ENCODE measurements around the gene NFE2L3. TPM values are rescaled to one million over a fixed set of nuclear protein-coding genes. Genes with fewer than 3 reads are reported as not detected.
A peak's percentile ranks its signal among the peaks of the same experiment; 100 is the strongest.

NFE2L3 gene
- total RNA-seq, 2 experiments from 2014 or later: 21.5 to 24.0 TPM

DNA sequence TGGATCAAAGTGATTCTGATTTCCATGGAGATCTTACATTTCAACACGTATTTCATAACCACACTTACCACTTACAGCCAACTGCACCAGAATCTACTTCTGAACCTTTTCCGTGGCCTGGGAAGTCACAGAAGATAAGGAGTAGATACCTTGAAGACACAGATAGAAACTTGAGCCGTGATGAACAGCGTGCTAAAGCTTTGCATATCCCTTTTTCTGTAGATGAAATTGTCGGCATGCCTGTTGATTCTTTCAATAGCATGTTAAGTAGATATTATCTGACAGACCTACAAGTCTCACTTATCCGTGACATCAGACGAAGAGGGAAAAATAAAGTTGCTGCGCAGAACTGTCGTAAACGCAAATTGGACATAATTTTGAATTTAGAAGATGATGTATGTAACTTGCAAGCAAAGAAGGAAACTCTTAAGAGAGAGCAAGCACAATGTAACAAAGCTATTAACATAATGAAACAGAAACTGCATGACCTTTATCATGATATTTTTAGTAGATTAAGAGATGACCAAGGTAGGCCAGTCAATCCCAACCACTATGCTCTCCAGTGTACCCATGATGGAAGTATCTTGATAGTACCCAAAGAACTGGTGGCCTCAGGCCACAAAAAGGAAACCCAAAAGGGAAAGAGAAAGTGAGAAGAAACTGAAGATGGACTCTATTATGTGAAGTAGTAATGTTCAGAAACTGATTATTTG, 33.3 kb downstream of the NFE2L3 start:
- Mint-ChIP-seq H3K36me3 (ENCODE audit: low read depth) (peaks cover 65% of the 10 kb centered on the region), H3K9me3 (no peaks in the 10 kb centered on the region), H3K27ac (peak overlapping the region; percentile 70), H3K27me3 (no peaks in the 10 kb centered on the region), H3K4me3 (no peak overlapping the region), H3K4me1 (peaks cover 60% of the 10 kb centered on the region)
- no peak for DNase-seq
- CTCF ChIA-PET: interaction anchor here (0.8 to 1.5 kb wide), 3 partner anchors 94 to 293 kb away, joined by 3 to 4 read pairs (median 3); no protein-coding TSS in a partner anchor
- POLR2A ChIA-PET: interaction anchor here (0.8 to 5.9 kb wide), 5 partner anchors 14 to 33 kb away, joined by 3 to 217 read pairs (median 6); partner anchors contain the start of genes CBX3, HNRNPA2B1 and NFE2L3

DNA sequence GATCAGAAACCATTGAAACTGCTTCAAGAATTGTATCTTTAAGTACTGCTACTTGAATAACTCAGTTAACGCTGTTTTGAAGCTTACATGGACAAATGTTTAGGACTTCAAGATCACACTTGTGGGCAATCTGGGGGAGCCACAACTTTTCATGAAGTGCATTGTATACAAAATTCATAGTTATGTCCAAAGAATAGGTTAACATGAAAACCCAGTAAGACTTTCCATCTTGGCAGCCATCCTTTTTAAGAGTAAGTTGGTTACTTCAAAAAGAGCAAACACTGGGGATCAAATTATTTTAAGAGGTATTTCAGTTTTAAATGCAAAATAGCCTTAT, 33.8 kb downstream of the NFE2L3 start:
- Mint-ChIP-seq H3K27ac (peak overlapping the region; percentile 70), H3K4me1 (peaks cover 66% of the 10 kb centered on the region), H3K27me3 (no peaks in the 10 kb centered on the region), H3K9me3 (no peaks in the 10 kb centered on the region), H3K4me3 (no peak overlapping the region), H3K36me3 (ENCODE audit: low read depth) (peaks cover 70% of the 10 kb centered on the region)
- no peak for DNase-seq
- ChIA-PET CTCF (interaction anchor here (1.3 to 1.5 kb wide), 2 partner anchors 95 to 107 kb away, joined by 3 read pairs; no protein-coding TSS in a partner anchor), POLR2A (interaction anchor here (0.8 to 5.9 kb wide), 5 partner anchors 13 to 34 kb away, joined by 3 to 217 read pairs (median 6); partner anchors contain the start of genes CBX3, HNRNPA2B1 and NFE2L3)

DNA sequence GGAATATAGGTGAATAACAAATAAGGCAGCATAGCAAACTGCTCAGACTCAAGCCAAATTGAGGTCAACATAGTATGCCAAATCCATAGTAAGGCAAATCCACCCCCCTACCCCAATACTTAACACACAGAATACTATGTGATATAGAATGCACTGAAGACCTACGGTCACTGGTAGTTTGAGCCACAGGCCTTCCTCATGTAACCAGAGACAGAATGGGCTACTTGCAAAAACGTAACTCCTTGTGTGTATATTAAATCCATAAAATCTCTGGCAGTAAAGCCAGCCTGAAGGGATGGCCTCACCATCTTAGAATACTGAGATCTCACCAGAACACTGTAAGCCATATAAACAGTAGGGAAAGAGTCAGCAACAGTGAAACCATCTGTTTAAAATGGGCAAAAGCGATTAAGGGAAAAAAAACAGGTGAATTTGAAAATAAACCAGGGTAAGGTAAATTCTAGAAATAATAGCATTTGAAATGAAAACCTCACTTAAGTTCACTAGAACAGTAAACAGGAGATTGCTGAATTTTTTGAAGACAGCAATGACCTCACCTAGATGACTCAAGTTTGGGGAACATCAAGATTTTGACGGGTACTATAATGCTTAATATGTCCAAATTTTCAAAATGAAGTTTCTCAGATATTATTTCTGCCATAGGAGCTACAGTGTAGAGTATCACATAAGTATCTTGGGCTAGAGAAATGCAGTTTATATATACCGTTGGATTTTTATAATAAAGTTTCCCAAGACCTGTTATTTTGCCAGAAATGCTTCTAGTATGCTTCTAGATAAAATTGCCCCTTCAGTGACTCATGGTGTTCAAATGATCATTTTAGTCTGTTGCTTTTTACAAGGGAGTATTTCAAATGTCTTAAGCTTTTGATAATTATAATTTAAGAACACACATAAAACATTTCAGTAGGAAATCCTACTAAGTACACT, 34.6 kb downstream of the NFE2L3 start:
- H3K27ac Mint-ChIP-seq: peak overlapping the region; percentile 63
- no peak overlapping the region for H3K4me3 Mint-ChIP-seq
- POLR2A ChIA-PET: interaction anchor here (0.8 to 5.9 kb wide), 12 partner anchors 8 to 294 kb away, joined by 3 to 217 read pairs (median 6); partner anchors contain the start of genes CBX3, HNRNPA2B1 and NFE2L3
- peaks cover 76% of the 10 kb centered on the region for H3K36me3 Mint-ChIP-seq (ENCODE audit: low read depth)
- peaks cover 70% of the 10 kb centered on the region for H3K4me1 Mint-ChIP-seq
- H3K9me3 Mint-ChIP-seq: no peaks in the 10 kb centered on the region
- no peak for DNase-seq
- CTCF ChIA-PET: interaction anchor here (0.7 to 3.3 kb wide), 6 partner anchors 10 to 294 kb away, joined by 3 to 14 read pairs (median 4); no protein-coding TSS in a partner anchor
- H3K27me3 Mint-ChIP-seq: no peaks in the 10 kb centered on the region

DNA sequence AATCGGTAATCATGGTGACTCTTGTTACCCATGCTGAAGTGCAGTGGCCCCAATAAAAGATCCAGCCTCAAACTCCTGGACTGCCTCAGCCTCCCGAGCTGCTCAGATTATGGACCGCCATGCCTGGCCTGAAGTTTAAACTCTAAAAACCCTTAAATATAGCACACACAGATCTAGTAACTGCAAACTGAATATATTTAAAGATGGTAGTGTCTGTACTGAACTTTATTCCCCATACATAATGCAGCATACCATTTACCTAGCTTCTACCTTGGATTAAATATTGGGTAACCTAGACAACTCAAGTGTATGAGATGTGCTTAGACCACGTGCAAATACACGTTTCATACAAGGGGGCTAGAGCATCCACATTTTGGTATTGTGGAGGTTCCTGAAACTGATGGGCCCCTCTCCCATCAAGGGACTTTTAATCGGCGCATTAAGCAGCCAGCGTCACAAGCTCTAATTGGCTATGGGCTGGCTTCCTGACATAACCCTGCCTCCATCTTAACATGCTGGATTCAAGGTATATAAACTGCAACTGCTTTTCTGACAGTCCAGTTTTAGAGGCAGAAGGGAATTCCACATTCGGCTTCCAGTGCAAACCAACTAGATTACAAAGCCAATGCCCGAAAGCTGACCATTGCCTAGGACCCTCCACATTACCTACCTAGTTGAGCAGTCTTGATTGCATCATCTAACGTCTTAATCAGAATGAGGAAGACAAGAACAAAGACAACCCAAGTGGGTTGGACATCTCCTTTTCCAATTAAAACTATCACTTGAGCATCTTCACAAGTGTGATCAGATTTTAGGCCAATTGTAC, 35.6 kb downstream of the NFE2L3 start:
- no peaks in the 10 kb centered on the region for H3K27me3 Mint-ChIP-seq
- POLR2A ChIA-PET: interaction anchor here (0.6 to 5.9 kb wide), 22 partner anchors 8 to 295 kb away, joined by 3 to 217 read pairs (median 6); partner anchors contain the start of genes CBX3, HNRNPA2B1 and NFE2L3

DNA sequence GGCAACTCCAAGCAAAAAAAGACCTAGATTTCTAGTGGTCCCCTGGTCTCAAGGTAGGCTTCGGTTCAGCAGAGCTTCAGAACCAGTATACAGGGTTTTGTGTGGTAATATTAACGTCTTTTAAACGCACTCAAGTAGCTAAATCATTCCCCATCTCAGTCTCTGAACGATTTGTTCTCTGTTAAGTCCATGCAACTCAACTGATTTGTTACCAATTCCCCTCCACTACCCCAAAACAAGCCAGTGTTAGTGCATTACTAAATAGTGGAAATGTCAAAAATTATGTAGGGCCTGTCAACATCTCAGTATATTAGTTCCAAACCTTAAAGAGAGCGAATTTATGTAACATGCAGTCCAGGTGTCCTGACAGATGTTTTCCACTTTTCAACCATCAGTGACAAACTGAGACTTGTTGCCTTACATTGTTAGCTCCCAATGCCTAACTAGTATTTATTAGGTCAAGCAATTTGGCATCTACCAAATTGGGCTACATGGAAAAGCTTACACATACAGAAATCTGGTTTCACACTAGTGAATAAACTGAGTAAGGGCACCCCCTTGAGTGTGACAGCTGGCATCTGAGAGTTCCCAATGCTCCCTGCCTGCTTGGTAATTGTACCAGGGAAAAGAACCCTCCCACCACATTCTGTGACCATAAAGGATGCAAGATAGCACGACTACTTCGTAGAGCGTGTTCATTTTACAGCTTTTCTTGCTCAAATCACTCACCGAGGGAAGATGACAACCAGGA, 36.4 kb downstream of the NFE2L3 start:
- Mint-ChIP-seq H3K4me3 (no peak overlapping the region), H3K27ac (peak overlapping the region; percentile 63), H3K36me3 (ENCODE audit: low read depth) (peaks cover 92% of the 10 kb centered on the region), H3K27me3 (no peaks in the 10 kb centered on the region), H3K4me1 (peaks cover 86% of the 10 kb centered on the region), H3K9me3 (no peaks in the 10 kb centered on the region)
- no peak for DNase-seq
- POLR2A ChIA-PET: interaction anchor here (0.6 to 5.9 kb wide), 22 partner anchors 9 to 322 kb away, joined by 3 to 217 read pairs (median 6); partner anchors contain the start of genes CBX3, HNRNPA2B1 and NFE2L3
- CTCF ChIA-PET: interaction anchor here (0.7 to 3.3 kb wide), 7 partner anchors 10 to 295 kb away, joined by 3 to 16 read pairs (median 4); no protein-coding TSS in a partner anchor

More for the DNA sequence above, 35.6 kb downstream of the NFE2L3 start:
- Mint-ChIP-seq H3K9me3 (no peaks in the 10 kb centered on the region), H3K36me3 (ENCODE audit: low read depth) (peaks cover 84% of the 10 kb centered on the region), H3K27ac (peak overlapping the region; percentile 63), H3K4me3 (no peak overlapping the region), H3K4me1 (peaks cover 78% of the 10 kb centered on the region)
- DNase-seq: no peak
- CTCF ChIA-PET: interaction anchor here (0.7 to 3.3 kb wide), 7 partner anchors 9 to 295 kb away, joined by 3 to 16 read pairs (median 4); no protein-coding TSS in a partner anchor

DNA sequence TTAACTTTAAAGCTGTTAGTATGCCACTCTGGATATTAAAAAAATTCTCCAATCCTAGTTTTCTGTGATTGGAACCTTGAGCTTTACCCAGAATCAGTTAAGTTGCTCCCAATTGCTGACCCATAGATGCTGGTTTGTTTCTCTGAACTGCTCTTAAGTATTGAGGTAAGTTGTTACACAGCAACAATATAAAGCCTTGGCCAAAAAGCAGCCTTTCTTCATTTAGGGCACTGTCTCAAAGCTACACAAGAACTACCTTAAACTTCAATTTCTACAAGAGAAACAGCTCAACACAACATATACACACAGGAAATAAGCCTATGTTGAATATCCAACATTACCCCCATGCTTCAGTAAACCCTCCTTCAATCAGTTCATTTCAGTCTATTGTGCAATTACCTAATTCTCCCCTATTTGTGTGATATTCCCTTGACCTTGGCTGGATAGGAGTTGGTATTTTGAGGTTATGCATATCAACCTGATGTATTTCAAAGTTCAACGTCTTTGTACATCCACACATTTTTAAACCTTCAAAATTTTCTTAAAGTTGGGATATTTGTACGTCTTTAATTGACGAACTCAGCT, 37.1 kb downstream of the NFE2L3 start:
- Mint-ChIP-seq H3K4me3 (no peak overlapping the region), H3K27me3 (no peaks in the 10 kb centered on the region), H3K36me3 (ENCODE audit: low read depth) (peaks cover 93% of the 10 kb centered on the region), H3K9me3 (no peaks in the 10 kb centered on the region), H3K4me1 (peaks cover 89% of the 10 kb centered on the region), H3K27ac (peak overlapping the region; percentile 45)
- CTCF ChIA-PET: interaction anchor here (0.8 to 3.3 kb wide), 6 partner anchors 9 to 296 kb away, joined by 3 to 16 read pairs (median 4); no protein-coding TSS in a partner anchor
- DNase-seq: no peak
- POLR2A ChIA-PET: interaction anchor here (0.6 to 5.9 kb wide), 21 partner anchors 10 to 323 kb away, joined by 3 to 217 read pairs (median 7); partner anchors contain the start of genes CBX3, HNRNPA2B1 and NFE2L3

DNA sequence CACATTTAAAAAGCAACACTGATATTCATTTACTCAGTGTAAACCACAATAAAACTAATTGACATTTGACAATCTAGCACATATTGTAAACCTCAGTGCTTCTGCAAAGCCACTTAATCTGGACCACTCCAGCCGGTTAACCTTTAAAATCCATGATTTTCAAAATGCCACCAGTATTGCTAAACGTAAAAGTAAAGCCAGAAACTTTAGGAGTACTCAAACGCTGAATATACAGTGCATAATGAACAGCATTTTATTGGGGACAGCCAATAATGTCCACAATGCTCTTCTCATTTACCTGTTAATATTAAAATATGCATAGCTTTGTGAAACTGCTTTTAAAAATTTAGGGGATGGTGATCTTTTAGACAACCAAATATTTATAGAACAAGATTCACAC, 37.7 kb downstream of the NFE2L3 start:
- H3K27me3 Mint-ChIP-seq: no peaks in the 10 kb centered on the region
- no peak overlapping the region for H3K27ac Mint-ChIP-seq
- DNase-seq: no peak
- peaks cover 91% of the 10 kb centered on the region for H3K4me1 Mint-ChIP-seq
- H3K9me3 Mint-ChIP-seq: no peaks in the 10 kb centered on the region
- no peak overlapping the region for H3K4me3 Mint-ChIP-seq
- CTCF ChIA-PET: interaction anchor here (1.0 to 3.3 kb wide), 4 partner anchors 8 to 111 kb away, joined by 3 to 16 read pairs (median 10); no protein-coding TSS in a partner anchor
- peaks cover 93% of the 10 kb centered on the region for H3K36me3 Mint-ChIP-seq (ENCODE audit: low read depth)
- POLR2A ChIA-PET: interaction anchor here (0.7 to 5.9 kb wide), 16 partner anchors 9 to 295 kb away, joined by 3 to 217 read pairs (median 10); partner anchors contain the start of genes CBX3, HNRNPA2B1 and NFE2L3

DNA sequence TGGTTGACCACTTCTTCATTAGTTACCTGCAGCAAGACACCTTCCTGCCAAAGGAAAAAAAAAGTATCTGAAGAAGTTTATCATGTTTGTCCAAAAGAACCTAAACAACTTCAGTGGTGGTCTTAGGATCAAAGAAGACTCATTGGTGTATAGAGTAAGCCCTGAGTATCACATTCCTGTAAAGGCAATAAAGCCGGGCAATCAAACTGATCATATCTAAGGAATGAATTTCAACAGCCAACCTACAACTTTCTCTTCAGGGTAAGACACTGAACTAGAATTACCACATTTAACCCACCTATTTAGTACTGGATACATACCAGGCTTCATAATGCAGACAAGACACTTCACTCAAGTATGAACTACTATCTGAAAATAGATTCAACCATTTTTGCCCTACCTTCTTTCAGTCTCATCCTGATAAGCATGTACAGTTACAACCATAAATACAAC, 38.4 kb downstream of the NFE2L3 start:
- ChIA-PET CTCF (interaction anchor here (1.4 to 3.4 kb wide), 3 partner anchors 100 to 298 kb away, joined by 4 to 27 read pairs (median 7); no protein-coding TSS in a partner anchor), POLR2A (interaction anchor here (1.0 to 13.1 kb wide), 14 partner anchors 8 to 175 kb away, joined by 3 to 406 read pairs (median 54); partner anchors contain the start of genes CBX3, HNRNPA2B1 and NFE2L3)
- peak overlapping the region; percentile 17 for H3K4me3 Mint-ChIP-seq
- H3K27ac Mint-ChIP-seq: peak overlapping the region; percentile 52
- peaks cover 92% of the 10 kb centered on the region for H3K36me3 Mint-ChIP-seq (ENCODE audit: low read depth)
- H3K9me3 Mint-ChIP-seq: no peaks in the 10 kb centered on the region
- peaks cover 88% of the 10 kb centered on the region for H3K4me1 Mint-ChIP-seq
- no peak for DNase-seq
- no peaks in the 10 kb centered on the region for H3K27me3 Mint-ChIP-seq

DNA sequence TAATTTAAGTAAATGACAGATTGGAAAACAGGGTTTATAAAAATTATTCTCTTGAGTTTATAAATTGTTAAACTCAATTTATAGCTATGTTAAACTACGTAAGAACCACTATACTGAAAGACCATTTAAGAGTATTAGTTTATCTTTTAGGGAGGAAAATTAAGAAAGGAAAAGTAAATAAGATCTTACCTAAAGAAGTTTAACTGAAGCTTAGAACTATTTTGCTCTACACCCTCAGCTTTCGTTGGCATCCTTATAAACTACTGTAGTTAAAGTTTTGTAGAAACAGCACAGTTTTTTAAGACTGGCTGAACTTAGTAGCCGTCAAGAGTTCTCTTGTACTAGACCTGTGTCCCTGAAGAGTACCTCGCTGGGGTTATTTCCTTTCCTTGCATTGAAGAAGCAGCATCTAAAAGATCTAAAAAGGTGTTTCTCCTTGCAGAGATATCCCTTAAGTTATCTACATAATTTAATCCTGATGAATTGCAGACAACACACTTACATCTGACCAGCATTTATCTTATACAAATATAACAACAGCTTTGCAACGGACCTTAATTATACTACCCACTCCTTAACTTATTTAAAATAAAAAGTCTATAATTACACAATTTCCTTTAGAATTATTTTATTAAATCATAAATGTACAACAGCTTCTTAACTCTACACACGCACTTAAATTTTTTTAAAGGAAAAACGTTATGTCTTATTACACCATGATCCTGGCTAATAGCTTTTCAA, 39.4 kb downstream of the NFE2L3 start:
- peak overlapping the region; percentile 47 for H3K27ac Mint-ChIP-seq
- H3K4me1 Mint-ChIP-seq: peaks cover 90% of the 10 kb centered on the region
- ChIA-PET POLR2A (interaction anchor here (1.0 to 13.1 kb wide), 15 partner anchors 10 to 223 kb away, joined by 3 to 406 read pairs (median 7); partner anchors contain the start of genes CBX3, HNRNPA2B1 and NFE2L3), CTCF (interaction anchor here (0.6 to 4.1 kb wide), 10 partner anchors 10 to 299 kb away, joined by 3 to 27 read pairs (median 6); partner anchors contain the start of gene CBX3)
- H3K4me3 Mint-ChIP-seq: no peak overlapping the region
- peaks cover 97% of the 10 kb centered on the region for H3K36me3 Mint-ChIP-seq (ENCODE audit: low read depth)
- H3K27me3 Mint-ChIP-seq: no peaks in the 10 kb centered on the region
- no peak for DNase-seq
- no peaks in the 10 kb centered on the region for H3K9me3 Mint-ChIP-seq

DNA sequence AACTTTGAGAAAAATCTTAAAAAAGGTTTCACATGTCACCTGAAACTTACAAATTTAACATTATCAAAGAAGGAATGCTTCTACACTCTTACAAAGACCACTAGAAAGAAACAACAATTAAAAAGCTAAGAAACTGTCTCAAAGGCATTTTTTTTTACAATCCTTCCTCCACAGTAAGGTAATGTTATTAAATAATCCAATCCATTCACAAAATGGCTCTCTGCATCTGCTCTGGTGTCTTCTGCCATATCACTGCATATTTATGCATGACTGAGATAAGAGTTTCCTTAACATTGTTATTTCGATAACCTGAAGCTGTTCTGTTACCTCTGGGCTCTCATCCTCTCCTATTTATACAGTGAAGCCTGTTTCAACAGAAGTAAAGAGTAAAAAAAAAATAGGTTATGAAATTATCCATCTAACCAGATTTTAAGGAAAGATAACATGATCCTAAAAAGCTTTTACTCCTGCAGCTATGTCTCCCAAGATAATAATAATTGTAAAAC, 40.0 kb downstream of the NFE2L3 start:
- peaks cover 90% of the 10 kb centered on the region for H3K4me1 Mint-ChIP-seq
- H3K27ac Mint-ChIP-seq: peak overlapping the region; percentile 60
- H3K27me3 Mint-ChIP-seq: no peaks in the 10 kb centered on the region
- H3K9me3 Mint-ChIP-seq: no peaks in the 10 kb centered on the region
- ChIA-PET CTCF (interaction anchor here (0.6 to 4.1 kb wide), 13 partner anchors 10 to 299 kb away, joined by 3 to 27 read pairs (median 6); partner anchors contain the start of genes CBX3 and NFE2L3), POLR2A (interaction anchor here (0.7 to 13.1 kb wide), 18 partner anchors 9 to 299 kb away, joined by 3 to 406 read pairs (median 6); partner anchors contain the start of genes CBX3, HNRNPA2B1 and NFE2L3)
- H3K4me3 Mint-ChIP-seq: no peak overlapping the region
- peaks cover 98% of the 10 kb centered on the region for H3K36me3 Mint-ChIP-seq (ENCODE audit: low read depth)
- no peak for DNase-seq
